BLaER1 (cell line): ENCODE measurements around the gene CELF2.

Source experiments
- H3K27ac ChIP-seq: shearing (Covaris generic); formaldehyde crosslinking; 2 replicates; pipeline ENCODE4 v1.8.1; 2022
- H3K27me3 ChIP-seq: shearing (Covaris generic); formaldehyde crosslinking; 2 replicates; pipeline ENCODE4 v1.8.1; 2022
- H3K36me3 ChIP-seq: shearing (Covaris generic); formaldehyde crosslinking; 2 replicates; pipeline ENCODE4 v1.8.1; 2022
- H3K4me1 ChIP-seq: shearing (Covaris generic); formaldehyde crosslinking; 2 replicates; pipeline ENCODE4 v1.8.1; 2022
- H3K4me2 ChIP-seq: shearing (Covaris generic); formaldehyde crosslinking; 2 replicates; pipeline ENCODE4 v1.8.1; 2022
- H3K4me3 ChIP-seq: shearing (Covaris generic); formaldehyde crosslinking; 2 replicates; pipeline ENCODE4 v1.8.1; 2022
- H3K9ac ChIP-seq: shearing (Covaris generic); formaldehyde crosslinking; 2 replicates; pipeline ENCODE4 v1.8.1; 2022
- H3K9me3 ChIP-seq: shearing (Covaris generic); formaldehyde crosslinking; 2 replicates; pipeline ENCODE4 v1.8.1; 2022
- H4K20me1 ChIP-seq: shearing (Covaris generic); formaldehyde crosslinking; 2 replicates; pipeline ENCODE4 v1.8.1; 2022
- Cebpa-rat ChIP-seq: shearing (Covaris generic); IDR thresholded peaks from 2 replicates; pipeline ENCODE4 v1.8.1; 2022

The CELF2 gene

GRCh38 chr10:11328264-11329061 lies 310.8 kb downstream of the CELF2 start:
- no peak for TF ChIP-seq Cebpa-rat
- Histone ChIP-seq H4K20me1 (peaks cover 5% of the 10 kb centered on the region; the same call in 1 of the 2 replicates), H3K27me3 (no peaks in the 10 kb centered on the region), H3K36me3 (peaks cover 60% of the 10 kb centered on the region), H3K4me1 (peaks cover 92% of the 10 kb centered on the region), H3K4me3 (peak overlapping the region; percentile 50), H3K9me3 (no peaks in the 10 kb centered on the region), H3K9ac (peak overlapping the region; percentile 70), H3K27ac (peak overlapping the region; percentile 80), H3K4me2 (peak overlapping the region; percentile 84)

- Histone ChIP-seq H3K4me2 (peak overlapping the region; percentile 84), H3K9me3 (no peaks in the 10 kb centered on the region), H3K4me1 (peaks cover 97% of the 10 kb centered on the region), H3K27ac (peak overlapping the region; percentile 80), H3K36me3 (peaks cover 53% of the 10 kb centered on the region), H3K4me3 (peak overlapping the region; percentile 50), H4K20me1 (peaks cover 5% of the 10 kb centered on the region; the same call in 1 of the 2 replicates), H3K27me3 (no peaks in the 10 kb centered on the region), H3K9ac (peak overlapping the region; percentile 70)
- TF ChIP-seq Cebpa-rat = no peak
Observed at GRCh38 chr10:11329062-11329673, 311.5 kb downstream of the CELF2 start.

GRCh38 chr10:11330383-11331045 lies 312.8 kb downstream of the CELF2 start:
- H3K4me3 ChIP-seq = peak overlapping the region; percentile 41
- no peak for TF ChIP-seq Cebpa-rat
- no peaks in the 10 kb centered on the region for H3K9me3 ChIP-seq
- peak overlapping the region; percentile 70; the same call in 1 of the 2 replicates for H3K9ac ChIP-seq
- H3K27ac ChIP-seq = peak overlapping the region; percentile 80
- peak overlapping the region; percentile 83 for H3K4me2 ChIP-seq
- peaks cover 51% of the 10 kb centered on the region for H3K36me3 ChIP-seq
- H3K27me3 ChIP-seq = no peaks in the 10 kb centered on the region
- peaks cover 5% of the 10 kb centered on the region; the same call in 1 of the 2 replicates for H4K20me1 ChIP-seq
- peaks cover 100% of the 10 kb centered on the region for H3K4me1 ChIP-seq

- peaks cover 49% of the 10 kb centered on the region for H3K36me3 ChIP-seq
- no peak for TF ChIP-seq Cebpa-rat
- H3K27ac ChIP-seq = peak overlapping the region; percentile 80
- H4K20me1 ChIP-seq = peaks cover 4% of the 10 kb centered on the region; the same call in 1 of the 2 replicates
- H3K9me3 ChIP-seq = no peaks in the 10 kb centered on the region
- no peak overlapping the region for H3K4me3 ChIP-seq
- H3K9ac ChIP-seq = 0 out of 2 replicates have a peak overlapping the region, but pooled peaks have one; percentile 70
- peaks cover 100% of the 10 kb centered on the region for H3K4me1 ChIP-seq
- H3K27me3 ChIP-seq = no peaks in the 10 kb centered on the region
- peak overlapping the region; percentile 83 for H3K4me2 ChIP-seq
Observed at GRCh38 chr10:11331046-11331577, 313.4 kb downstream of the CELF2 start.

GRCh38 chr10:11331726-11332125 lies 314.1 kb downstream of the CELF2 start:
- Histone ChIP-seq H3K9ac (no peak overlapping the region), H3K27ac (peak overlapping the region; percentile 80; the same call in 1 of the 2 replicates), H3K4me3 (no peak overlapping the region), H3K9me3 (no peaks in the 10 kb centered on the region), H4K20me1 (no peaks in the 10 kb centered on the region), H3K27me3 (no peaks in the 10 kb centered on the region), H3K4me2 (peak overlapping the region; percentile 44; the same call in 1 of the 2 replicates), H3K4me1 (peaks cover 100% of the 10 kb centered on the region), H3K36me3 (peaks cover 43% of the 10 kb centered on the region)
- no peak for TF ChIP-seq Cebpa-rat

GRCh38 chr10:11332846-11333245 lies 315.2 kb downstream of the CELF2 start:
- peaks cover 34% of the 10 kb centered on the region for H3K36me3 ChIP-seq
- no peak for TF ChIP-seq Cebpa-rat
- H3K4me3 ChIP-seq = no peak overlapping the region
- H3K27ac ChIP-seq = peak overlapping the region; percentile 80; the same call in 1 of the 2 replicates
- no peaks in the 10 kb centered on the region for H3K27me3 ChIP-seq
- H3K9ac ChIP-seq = no peak overlapping the region
- peak overlapping the region; percentile 44 for H3K4me2 ChIP-seq
- no peaks in the 10 kb centered on the region for H3K9me3 ChIP-seq
- peaks cover 100% of the 10 kb centered on the region for H3K4me1 ChIP-seq
- no peaks in the 10 kb centered on the region for H4K20me1 ChIP-seq

- no peaks in the 10 kb centered on the region for H3K27me3 ChIP-seq
- H3K36me3 ChIP-seq = peaks cover 34% of the 10 kb centered on the region
- H3K4me2 ChIP-seq = peak overlapping the region; percentile 69
- H3K9ac ChIP-seq = no peak overlapping the region
- peak overlapping the region; percentile 55; the same call in 1 of the 2 replicates for H3K27ac ChIP-seq
- H3K9me3 ChIP-seq = no peaks in the 10 kb centered on the region
- H3K4me3 ChIP-seq = no peak overlapping the region
- no peak for TF ChIP-seq Cebpa-rat
- no peaks in the 10 kb centered on the region for H4K20me1 ChIP-seq
- peaks cover 96% of the 10 kb centered on the region for H3K4me1 ChIP-seq
Observed at GRCh38 chr10:11334436-11334835, 316.8 kb downstream of the CELF2 start.

GRCh38 chr10:11335167-11335652 lies 317.5 kb downstream of the CELF2 start:
- H3K27ac ChIP-seq = peak overlapping the region; percentile 55; the same call in 1 of the 2 replicates
- H3K9ac ChIP-seq = no peak overlapping the region; the same call in 1 of the 2 replicates
- peaks cover 88% of the 10 kb centered on the region for H3K4me1 ChIP-seq
- no peaks in the 10 kb centered on the region for H3K9me3 ChIP-seq
- no peaks in the 10 kb centered on the region for H3K27me3 ChIP-seq
- H3K36me3 ChIP-seq = peaks cover 34% of the 10 kb centered on the region
- H3K4me3 ChIP-seq = no peak overlapping the region
- H4K20me1 ChIP-seq = no peaks in the 10 kb centered on the region
- TF ChIP-seq Cebpa-rat = no peak
- peak overlapping the region; percentile 69 for H3K4me2 ChIP-seq

GRCh38 chr10:11335881-11336430 lies 318.3 kb downstream of the CELF2 start:
- Histone ChIP-seq H3K36me3 (peaks cover 34% of the 10 kb centered on the region), H3K9me3 (no peaks in the 10 kb centered on the region), H3K27me3 (no peaks in the 10 kb centered on the region), H3K27ac (peak overlapping the region; percentile 55; the same call in 1 of the 2 replicates), H3K4me3 (no peak overlapping the region), H3K4me1 (peaks cover 81% of the 10 kb centered on the region), H4K20me1 (no peaks in the 10 kb centered on the region), H3K4me2 (peak overlapping the region; percentile 69), H3K9ac (no peak overlapping the region)
- no peak for TF ChIP-seq Cebpa-rat
